GM12878 (cell line): ENCODE data around the gene LRRC23. TPM values are rescaled to one million over a fixed set of nuclear protein-coding genes. Genes with fewer than 3 reads are reported as not detected.

Experiments
- ATAC-seq: fragments of 200-7000 bp; cut with Tn5 transposase; 3 replicates; pipeline ENCODE4 v1.9.1; 2020; ENCODE audit warnings: mild to moderate bottlenecking, moderate library complexity
- BruUV-seq: library from RNA; stranded (reverse); fragments of 400-500 nt; replicated peaks from 2 replicates; lab custom pipeline; 2021; lab: Mats Ljungman, UMichigan
- CTCF ChIA-PET: fragments of 300-600 bp; sonication (Branson Sonifier 250); formaldehyde crosslinking; extraction: SDS; loops from one replicate; lab custom pipeline; 2021; ENCODE audit warnings: inconsistent platforms; lab: Yijun Ruan, JAX
- POLR2A ChIA-PET: fragments of 350-600 bp; formaldehyde crosslinking; extraction: SDS; loops from one replicate; lab custom pipeline; 2021; ENCODE audit warnings: inconsistent platforms; lab: Charles Lee
- RAD21 ChIA-PET: fragments of 300-600 bp; sonication (Branson Sonifier 250); formaldehyde crosslinking; loops from one replicate; lab custom pipeline; 2023; ENCODE audit warnings: antibody characterized with exemption; ENCODE audit not compliant: unreplicated experiment; lab: Charles Lee
- SMC1A ChIA-PET: fragments of 300-600 bp; sonication (Branson Sonifier 250); formaldehyde crosslinking; loops from one replicate; lab custom pipeline; 2023; ENCODE audit not compliant: unreplicated experiment, uncharacterized antibody; lab: Charles Lee
- DNase-seq: peaks from one replicate; pipeline ENCODE4 v3.0.0-alpha.2; 2011; ENCODE audit warnings: low read depth, low spot score
- FAIRE-seq: peaks from 3 replicates; lab custom pipeline; 2011; peaks lifted over from hg19 to GRCh38; lab: Jason Lieb, UNC
- H2AFZ ChIP-seq: 2 replicates; pipeline ENCODE4 v1.6.0; 2011; ENCODE audit warnings: low read depth, low read length, control low read depth; ENCODE audit not compliant: control insufficient read depth
- H3K27ac ChIP-seq: 2 replicates; pipeline ENCODE4 v1.5.1; 2011; ENCODE audit warnings: control low read depth; ENCODE audit not compliant: control insufficient read depth, insufficient read depth
- H3K27me3 ChIP-seq, 2 experiments: replicated peaks in 1 of 2; 2 replicates each; pipeline versions ENCODE4 v1.6.0 to v1.6.1; 2011; ENCODE audit warnings: low read length in 1 of 2; ENCODE audit not compliant: control insufficient read depth in 2 of 2, insufficient read depth in 2 of 2
- H3K36me3 ChIP-seq, 2 experiments: 2 replicates each; pipeline ENCODE4 v1.5.1; 2011; ENCODE audit warnings: low read length in 1 of 2; ENCODE audit not compliant: control insufficient read depth in 2 of 2, insufficient read depth in 2 of 2
- H3K4me1 ChIP-seq: 2 replicates; pipeline ENCODE4 v1.6.1; 2011; ENCODE audit warnings: mild to moderate bottlenecking, low read length, moderate library complexity, mixed read lengths; ENCODE audit not compliant: control insufficient read depth, insufficient read depth
- H3K4me2 ChIP-seq: 2 replicates; pipeline ENCODE4 v1.6.0; 2011; ENCODE audit warnings: control low read depth; ENCODE audit not compliant: control insufficient read depth, insufficient read depth
- H3K4me3 ChIP-seq: fragments of 200-600 bp; sonication (generic); 2 replicates; pipeline ENCODE4 v1.5.1; 2016
- H3K79me2 ChIP-seq: 2 replicates; pipeline ENCODE4 v1.6.0; 2011; ENCODE audit warnings: low read length; ENCODE audit not compliant: control insufficient read depth, insufficient read depth
- H3K9ac ChIP-seq: 2 replicates; pipeline ENCODE4 v1.8.0; 2011; ENCODE audit warnings: low read length, control low read depth, mixed read lengths; ENCODE audit not compliant: control insufficient read depth, insufficient read depth
- H3K9me3 ChIP-seq: replicated peaks from 3 replicates; pipeline ENCODE4 v1.5.1; 2011; ENCODE audit warnings: mild to moderate bottlenecking, low read length; ENCODE audit not compliant: control insufficient read depth, insufficient read depth
- H4K20me1 ChIP-seq: 2 replicates; pipeline ENCODE4 v1.6.0; 2011; ENCODE audit not compliant: control insufficient read depth, insufficient read depth
- GATAD2B ChIP-seq: fragments of 450-650 bp; conservative IDR thresholded peaks from 2 replicates; pipeline ENCODE4 v1.6.1; 2017; ENCODE audit warnings: low read depth, mild to moderate bottlenecking, moderate library complexity
- LARP7 ChIP-seq: fragments of 450-650 bp; IDR thresholded peaks from 2 replicates; pipeline ENCODE4 v1.6.1; 2017; ENCODE audit warnings: mild to moderate bottlenecking
- SMARCA5 ChIP-seq: fragments of 450-650 bp; IDR thresholded peaks from 2 replicates; pipeline ENCODE4 v1.6.1; 2017; ENCODE audit warnings: mild to moderate bottlenecking
- ZNF592 ChIP-seq: fragments of 450-650 bp; IDR thresholded peaks from 2 replicates; pipeline ENCODE4 v1.6.1; 2017; ENCODE audit warnings: mild to moderate bottlenecking, moderate library complexity
- WGBS: methylation state at CpG from one replicate; pipeline ENCODE4 v1.1.6; 2016; ENCODE audit warnings: low lambda C conversion rate; ENCODE audit not compliant: insufficient replicate concordance, insufficient coverage; ENCODE audit errors: missing lambda C conversion rate; 5-methylcytosine and 5-hydroxymethylcytosine counted together
- in situ Hi-C: fragments of 300-500 bp; cut with MboI; formaldehyde crosslinking; loops from 9 replicates; pipeline ENCODE4 v1.14.3; 2018; ENCODE audit warnings: mixed read lengths
- intact Hi-C: fragments of 100-400 bp; cut with micrococcal nuclease; formaldehyde crosslinking; loops from one replicate; pipeline ENCODE4 v1.14.2; 2022; ENCODE audit not compliant: unreplicated experiment
- polyA plus RNA-seq, 11 experiments: library from polyadenylated mRNA; depleted of rRNA in 4 of 11; unstranded in 6 of 11; stranded (reverse) in 5 of 11; fragments of >200 nt; fragmentation: Nextera tagmentation in 4 of 11; fragmentation: Illumina TruSeq in 1 of 11; extraction: Ambion mirVana in 4 of 11; extraction: Trizol in 1 of 11; gene quantifications; 1 replicate in 1 of 11; 2 replicates in 10 of 11; pipeline versions ENCODE4 v1.2.1 to v1.2.3, GENCODE V29; 2011 to 2016; ENCODE audit warnings: inconsistent platforms in 2 of 11, missing spikeins in 2 of 11, low read depth in 1 of 11
- total RNA-seq, 4 experiments: library from RNA; depleted of rRNA in 3 of 4; stranded (reverse); fragments of >200 nt in 3 of 4; fragmentation: Illumina TruSeq in 1 of 4; extraction: Trizol in 1 of 4; gene quantifications; 2 replicates each; pipeline versions ENCODE4 v1.2.1 to v1.2.3, GENCODE V29; 2013 to 2021
- TF ChIP-seq, protein P1 (sequence below): fragments of 150-350 bp; IDR thresholded peaks from 2 replicates; pipeline ENCODE4 v1.6.1; 2016; ENCODE audit warnings: low read depth, low read length

The LRRC23 gene
- total and polyA plus RNA-seq, 10 of the 15 experiments (the other 5 are each of a cell fraction or from before 2014, with no cell fraction given), result 1.4 to 6.9 (median 3.4) TPM

DNA sequence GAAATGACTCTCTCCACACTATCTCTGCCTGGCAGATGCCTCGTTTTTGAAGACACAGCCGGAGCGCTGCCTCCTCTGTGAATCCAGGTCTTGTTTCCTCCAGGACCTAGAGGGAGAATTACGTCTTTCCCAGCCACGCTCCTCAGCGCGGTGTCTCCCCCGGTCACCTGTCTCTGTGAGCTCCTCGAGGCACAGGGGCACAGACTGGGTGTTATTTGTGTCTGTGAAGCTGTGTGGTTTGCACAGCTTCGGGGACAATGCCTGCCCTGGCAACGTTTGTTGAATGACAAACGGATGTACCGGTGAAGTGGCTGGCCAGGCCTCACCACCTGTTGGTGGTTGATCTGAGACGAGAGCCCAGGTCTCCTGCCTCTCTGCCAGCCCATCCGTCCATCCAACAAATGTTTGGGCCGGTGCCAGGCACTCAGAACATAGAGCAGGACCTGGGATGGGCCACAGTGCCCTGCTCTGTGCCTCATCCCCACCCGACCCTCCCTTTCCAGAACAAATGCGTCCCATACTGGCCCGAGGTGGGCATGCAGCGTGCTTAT lies 52.6 kb downstream of the LRRC23 start:
- Histone ChIP-seq H2AFZ (no peak overlapping the region), H3K4me3 (peak overlapping the region; percentile 95; the same call in 1 of the 2 replicates), H3K9me3 (no peaks in the 10 kb centered on the region), H3K79me2 (peaks cover 90% of the 10 kb centered on the region), H3K27ac (peak overlapping the region; percentile 99), H3K4me2 (peak overlapping the region; percentile 99), H4K20me1 (no peaks in the 10 kb centered on the region), H3K9ac (peak overlapping the region; percentile 91), H3K27me3 (no peaks in the 10 kb centered on the region), H3K4me1 (peaks cover 85% of the 10 kb centered on the region), H3K36me3 (peaks cover 11 to 37% of the 10 kb centered on the region in 2 experiments)
- intact Hi-C loops, result no loop called here
- TF ChIP-seq LARP7 (peak; percentile 35; the same call in 1 of the 2 replicates), GATAD2B (0 out of 2 replicates have a peak, but pooled peaks have one; percentile 9), SMARCA5 (peak; percentile 61; the same call in 1 of the 2 replicates), ZNF592 (no peak)
- TF ChIP-seq, protein P1, sequence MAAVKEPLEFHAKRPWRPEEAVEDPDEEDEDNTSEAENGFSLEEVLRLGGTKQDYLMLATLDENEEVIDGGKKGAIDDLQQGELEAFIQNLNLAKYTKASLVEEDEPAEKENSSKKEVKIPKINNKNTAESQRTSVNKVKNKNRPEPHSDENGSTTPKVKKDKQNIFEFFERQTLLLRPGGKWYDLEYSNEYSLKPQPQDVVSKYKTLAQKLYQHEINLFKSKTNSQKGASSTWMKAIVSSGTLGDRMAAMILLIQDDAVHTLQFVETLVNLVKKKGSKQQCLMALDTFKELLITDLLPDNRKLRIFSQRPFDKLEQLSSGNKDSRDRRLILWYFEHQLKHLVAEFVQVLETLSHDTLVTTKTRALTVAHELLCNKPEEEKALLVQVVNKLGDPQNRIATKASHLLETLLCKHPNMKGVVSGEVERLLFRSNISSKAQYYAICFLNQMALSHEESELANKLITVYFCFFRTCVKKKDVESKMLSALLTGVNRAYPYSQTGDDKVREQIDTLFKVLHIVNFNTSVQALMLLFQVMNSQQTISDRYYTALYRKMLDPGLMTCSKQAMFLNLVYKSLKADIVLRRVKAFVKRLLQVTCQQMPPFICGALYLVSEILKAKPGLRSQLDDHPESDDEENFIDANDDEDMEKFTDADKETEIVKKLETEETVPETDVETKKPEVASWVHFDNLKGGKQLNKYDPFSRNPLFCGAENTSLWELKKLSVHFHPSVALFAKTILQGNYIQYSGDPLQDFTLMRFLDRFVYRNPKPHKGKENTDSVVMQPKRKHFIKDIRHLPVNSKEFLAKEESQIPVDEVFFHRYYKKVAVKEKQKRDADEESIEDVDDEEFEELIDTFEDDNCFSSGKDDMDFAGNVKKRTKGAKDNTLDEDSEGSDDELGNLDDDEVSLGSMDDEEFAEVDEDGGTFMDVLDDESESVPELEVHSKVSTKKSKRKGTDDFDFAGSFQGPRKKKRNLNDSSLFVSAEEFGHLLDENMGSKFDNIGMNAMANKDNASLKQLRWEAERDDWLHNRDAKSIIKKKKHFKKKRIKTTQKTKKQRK, result no peak
- no peak for FAIRE-seq
- in situ Hi-C loops, result loop anchor here (25.0 kb wide), 1 partner anchor 1680 kb away; no protein-coding TSS in a partner anchor
- no TSS peak for BruUV-seq
- DNase-seq, result no peak
- ATAC-seq, result no peak
- POLR2A ChIA-PET, result interaction anchor here (2.1 to 13.5 kb wide), 2 partner anchors 8 to 13 kb away, joined by 7 to 524 read pairs; partner anchors contain the start of genes C12orf57, PTPN6 and RNU7-1
- CTCF ChIA-PET, result interaction anchor here (0.6 to 13.2 kb wide), 7 partner anchors 9 to 155 kb away, joined by 3 to 645 read pairs (median 5); partner anchors contain the start of genes C12orf57, C1RL, PTPN6 and RNU7-1
- WGBS, result 48% methylated on average over 20 of the region's 20 CpGs
- RAD21 ChIA-PET, result interaction anchor here (1.2 to 13.5 kb wide), 3 partner anchors 11 to 204 kb away, joined by 3 to 426 read pairs (median 6); partner anchors contain the start of genes C12orf57, MLF2, RNU7-1 and SPSB2
- SMC1A ChIA-PET, result interaction anchor here (1.0 to 13.2 kb wide), 4 partner anchors 9 to 31 kb away, joined by 3 to 395 read pairs (median 5); partner anchors contain the start of genes C12orf57, PTPN6 and RNU7-1
